Naive thymus-derived CD4-positive, alpha-beta T cell (primary cell): ENCODE results near the gene ZFP69. TPM values are rescaled to one million over a fixed set of nuclear protein-coding genes. Genes with fewer than 3 reads are reported as not detected.

Experiments used
- ATAC-seq: fragments of 150-1000 bp; cut with Tn5 transposase; 2 replicates; pipeline ENCODE4 v1.10.0; 2021; ENCODE audit warnings: mild to moderate bottlenecking, moderate library complexity
- CTCF ChIA-PET: fragments of 350-600 bp; sonication (Branson Sonifier 250); formaldehyde crosslinking; loops from one replicate; lab custom pipeline; 2021; ENCODE audit warnings: antibody characterized with exemption; lab: Charles Lee
- POLR2A ChIA-PET: fragments of 350-600 bp; sonication (Branson Sonifier 250); formaldehyde crosslinking; loops from one replicate; lab custom pipeline; 2021; ENCODE audit warnings: antibody characterized with exemption, inconsistent platforms; lab: Charles Lee
- DNase-seq, 9 donors: peaks; one replicate each; pipeline versions ENCODE4 v3.0.0 to v3.0.0-alpha.2; 2020 to 2022; ENCODE audit warnings: mixed read lengths in 1 of 9
- H3K27ac ChIP-seq: one replicate; pipeline ENCODE4 v1.7.0; 2013; ENCODE audit warnings: mild to moderate bottlenecking, low read depth, low read length, moderate library complexity
- H3K27me3 ChIP-seq, 2 donors: one replicate each; pipeline ENCODE4 v1.7.0; 2013; ENCODE audit warnings: low read length in 2 of 2, mild to moderate bottlenecking in 2 of 2, moderate library complexity in 2 of 2; ENCODE audit not compliant: control insufficient read depth in 2 of 2, insufficient read depth in 2 of 2
- H3K36me3 ChIP-seq, 3 experiments: 1 replicate in 2 of 3; 2 replicates in 1 of 3; pipeline ENCODE4 v1.7.0; 2013; ENCODE audit warnings: low read length in 3 of 3, mild to moderate bottlenecking in 3 of 3, moderate library complexity in 1 of 3; ENCODE audit not compliant: insufficient read depth in 3 of 3, control insufficient read depth in 2 of 3
- H3K4me1 ChIP-seq, 2 donors: one replicate each; pipeline ENCODE4 v1.7.0; 2013; ENCODE audit warnings: low read length in 2 of 2, mild to moderate bottlenecking in 2 of 2, moderate library complexity in 1 of 2; ENCODE audit not compliant: control insufficient read depth in 2 of 2, insufficient read depth in 2 of 2
- H3K4me3 ChIP-seq: 2 replicates; pipeline ENCODE4 v1.7.0; 2013; ENCODE audit warnings: mild to moderate bottlenecking, low read length
- H3K9me3 ChIP-seq, 3 experiments: 1 replicate in 2 of 3; 2 replicates in 1 of 3; pipeline ENCODE4 v1.7.0; 2013; ENCODE audit warnings: low read length in 3 of 3; ENCODE audit not compliant: control insufficient read depth in 2 of 3
- H3K27ac Mint-ChIP-seq, 9 donors: one replicate each; pipeline ENCODE4 v1.8.0; 2020 to 2022; ENCODE audit warnings: mixed read lengths in 9 of 9, mild to moderate bottlenecking in 8 of 9, moderate library complexity in 5 of 9, inconsistent platforms in 2 of 9
- H3K27me3 Mint-ChIP-seq, 5 donors: one replicate each; pipeline ENCODE4 v1.8.0; 2021 to 2022; ENCODE audit warnings: mixed read lengths in 5 of 5, mild to moderate bottlenecking in 1 of 5
- H3K36me3 Mint-ChIP-seq, 5 donors: one replicate each; pipeline ENCODE4 v1.8.0; 2020 to 2022; ENCODE audit warnings: mixed read lengths in 5 of 5, mild to moderate bottlenecking in 3 of 5, inconsistent platforms in 1 of 5
- H3K4me1 Mint-ChIP-seq, 7 donors: one replicate each; pipeline ENCODE4 v1.8.0; 2020 to 2022; ENCODE audit warnings: mixed read lengths in 7 of 7, mild to moderate bottlenecking in 3 of 7, inconsistent platforms in 1 of 7
- H3K4me3 Mint-ChIP-seq, 10 donors: one replicate each; pipeline ENCODE4 v1.8.0; 2020 to 2022; ENCODE audit warnings: mild to moderate bottlenecking in 10 of 10, mixed read lengths in 10 of 10, moderate library complexity in 6 of 10, inconsistent platforms in 2 of 10
- H3K9me3 Mint-ChIP-seq, 11 donors: one replicate each; pipeline ENCODE4 v1.8.0; 2020 to 2022; ENCODE audit warnings: mixed read lengths in 11 of 11, mild to moderate bottlenecking in 4 of 11, inconsistent platforms in 1 of 11, moderate library complexity in 1 of 11
- intact Hi-C, 2 donors: fragments of 100-400 bp; cut with micrococcal nuclease; formaldehyde crosslinking; loops; one replicate each; pipeline ENCODE4 v1.15.1; 2023
- polyA plus RNA-seq, 2 donors: library from polyadenylated mRNA; unstranded; fragments of 300-500 nt; fragmentation: Illumina TruSeq; gene quantifications; one replicate each; pipeline ENCODE4 v1.2.3, GENCODE V29; 2021
- total RNA-seq, 6 experiments: library from RNA in 5 of 6; stranded (reverse) in 5 of 6; gene quantifications; 1 replicate in 5 of 6; 2 replicates in 1 of 6; pipeline ENCODE4 v1.2.3 and lab custom pipeline; 2021 to 2026

The ZFP69 gene
- total and polyA plus RNA-seq, 7 experiments from 2014 or later, result 2.7 to 7.8 (median 3.9) TPM

DNA sequence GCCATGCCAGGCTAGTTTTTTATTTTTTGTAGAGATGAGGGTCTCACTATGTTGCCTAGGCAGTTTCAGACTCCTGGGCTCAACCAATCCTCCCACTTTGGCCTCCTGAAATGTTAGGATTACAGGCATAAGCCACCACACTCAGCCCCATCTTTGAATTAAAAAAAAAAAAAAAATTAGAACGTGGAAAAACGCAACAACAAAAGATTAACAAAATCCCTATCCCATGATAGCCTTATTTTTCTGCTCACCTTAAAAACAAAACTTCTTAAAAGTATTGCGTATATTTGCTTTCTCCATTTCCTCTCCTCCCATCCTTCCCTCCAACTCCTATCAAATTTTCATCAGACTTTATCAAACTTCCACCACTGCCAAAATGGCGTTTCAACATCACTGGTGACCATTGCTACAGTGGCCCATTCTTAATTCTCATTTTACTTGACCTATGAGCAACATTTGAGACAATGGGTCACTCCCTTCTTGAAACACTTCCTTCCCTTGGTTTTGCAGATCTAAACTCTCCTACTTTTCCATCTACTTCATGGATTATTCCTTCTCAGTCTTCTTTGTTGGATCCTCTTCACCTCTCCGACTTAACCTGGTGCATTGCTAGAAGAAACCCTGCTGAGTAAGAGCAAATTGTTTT lies 53.8 kb downstream of the ZFP69 start:
- peak overlapping the region; percentile 78 for H3K4me3 ChIP-seq
- no peaks in the 10 kb centered on the region for H3K36me3 ChIP-seq
- H3K4me1 ChIP-seq, result peaks cover 14 to 17% of the 10 kb centered on the region in 2 donors
- no peak for DNase-seq
- peak overlapping the region; percentile 59 to 96 (median 93) for H3K27ac Mint-ChIP-seq
- peaks cover 10 to 28% (median 21%) of the 10 kb centered on the region in 5 donors for H3K27me3 Mint-ChIP-seq
- H3K4me1 Mint-ChIP-seq, result peaks cover 22 to 29% (median 25%) of the 10 kb centered on the region in 7 donors
- peaks cover 4 to 41% (median 12%) of the 10 kb centered on the region in 11 donors for H3K9me3 Mint-ChIP-seq
- no peak for ATAC-seq
- peaks cover 2 to 27% (median 11%) of the 10 kb centered on the region in 5 donors for H3K36me3 Mint-ChIP-seq
- CTCF ChIA-PET, result interaction anchor here (1.4 kb wide), 1 partner anchor 22 kb away, joined by 3 read pairs; no protein-coding TSS in a partner anchor
- no peaks in the 10 kb centered on the region for H3K27me3 ChIP-seq
- H3K27ac ChIP-seq, result peak overlapping the region; percentile 80
- intact Hi-C loops, result loop anchor here (1.0 to 5.0 kb wide), 14 partner anchors 23 to 839 kb away; partner anchors contain the start of genes EXO5 (in 2 of the 2), NFYC (in 2 of the 2), RIMS3 (in 2 of the 2) and RLF (in 2 of the 2)
- H3K9me3 ChIP-seq, result peaks cover 0 to 3% (median 0%) of the 10 kb centered on the region in 3 experiments
- POLR2A ChIA-PET, result interaction anchor here (0.6 to 2.4 kb wide), 9 partner anchors 22 to 331 kb away, joined by 3 to 20 read pairs (median 4); partner anchors contain the start of genes CITED4, EXO5, NFYC and ZFP69
- H3K4me3 Mint-ChIP-seq, result peak overlapping the region; percentile 89 to 100 (median 98)

DNA sequence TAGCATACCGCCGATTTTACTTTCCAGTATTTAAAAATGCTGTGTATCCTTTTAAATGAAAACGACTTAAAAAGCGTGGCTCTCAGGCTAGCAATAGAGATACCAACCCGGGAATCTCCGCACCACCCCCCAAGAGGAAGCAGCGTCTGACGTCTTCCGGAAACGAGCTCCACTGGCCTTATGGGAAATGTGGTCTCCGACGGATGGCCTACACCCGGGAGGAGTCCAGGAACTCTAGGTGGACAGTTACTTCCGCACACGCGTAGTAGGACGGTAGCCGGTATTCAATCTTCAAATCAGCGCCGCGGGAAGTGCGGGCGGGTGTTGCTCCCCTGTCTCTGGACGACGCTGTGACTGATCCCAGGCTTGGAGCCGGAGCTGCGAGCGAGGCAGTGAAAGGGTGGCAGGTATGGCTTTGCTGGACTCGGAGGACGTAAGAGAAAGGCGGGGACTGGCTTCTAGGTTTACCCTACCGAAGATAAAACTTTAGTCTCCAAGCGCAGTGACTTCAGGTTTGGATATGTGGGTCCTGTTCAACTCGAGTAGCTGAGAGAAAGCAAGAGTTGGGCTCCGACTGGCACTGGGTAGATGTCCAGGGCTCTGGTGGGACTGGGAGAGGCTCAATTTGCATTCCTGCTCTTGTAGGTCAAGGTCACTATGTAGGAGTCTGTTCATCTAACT lies 54.4 kb downstream of the ZFP69 start, which contains the start of gene ZNF684:
ZNF684 (plus strand) TSS at position 257 of the 681 bp plus-strand sequence. CDS start 1,530 bp downstream, outside the sequence.
- H3K9me3 ChIP-seq, result no peaks in the 10 kb centered on the region
- Mint-ChIP-seq H3K4me1 (peaks cover 22 to 29% (median 25%) of the 10 kb centered on the region in 7 donors), H3K9me3 (peaks cover 2 to 35% (median 8%) of the 10 kb centered on the region in 11 donors), H3K4me3 (peak within 1 kb of the TSS; percentile 89 to 100 (median 98)), H3K27me3 (peaks cover 4 to 24% (median 17%) of the 10 kb centered on the region in 5 donors), H3K36me3 (peaks cover 0 to 25% (median 11%) of the 10 kb centered on the region in 5 donors), H3K27ac (peak within 1 kb of the TSS; percentile 59 to 96 (median 93))
- DNase-seq (peak; percentile 57 to 87 (median 81)), ATAC-seq (peak; percentile 99)
- peak within 1 kb of the TSS; percentile 80 for H3K27ac ChIP-seq
- H3K36me3 ChIP-seq, result no peaks in the 10 kb centered on the region
- ChIA-PET CTCF (interaction anchor here (1.0 to 1.4 kb wide), 2 partner anchors 22 to 93 kb away, joined by 3 read pairs; no protein-coding TSS in a partner anchor), POLR2A (interaction anchor here (0.6 to 2.4 kb wide), 18 partner anchors 9 to 471 kb away, joined by 3 to 20 read pairs (median 3); partner anchors contain the start of genes CITED4, EXO5, NFYC and ZFP69)
- intact Hi-C loops, result loop anchor here (1.0 to 5.0 kb wide), 14 partner anchors 23 to 839 kb away; partner anchors contain the start of genes EXO5 (in 2 of the 2), NFYC (in 2 of the 2), RIMS3 (in 2 of the 2) and RLF (in 2 of the 2)
- H3K27me3 ChIP-seq, result no peaks in the 10 kb centered on the region
- peaks cover 14 to 17% of the 10 kb centered on the region in 2 donors for H3K4me1 ChIP-seq
- H3K4me3 ChIP-seq, result peak within 1 kb of the TSS; percentile 78

DNA sequence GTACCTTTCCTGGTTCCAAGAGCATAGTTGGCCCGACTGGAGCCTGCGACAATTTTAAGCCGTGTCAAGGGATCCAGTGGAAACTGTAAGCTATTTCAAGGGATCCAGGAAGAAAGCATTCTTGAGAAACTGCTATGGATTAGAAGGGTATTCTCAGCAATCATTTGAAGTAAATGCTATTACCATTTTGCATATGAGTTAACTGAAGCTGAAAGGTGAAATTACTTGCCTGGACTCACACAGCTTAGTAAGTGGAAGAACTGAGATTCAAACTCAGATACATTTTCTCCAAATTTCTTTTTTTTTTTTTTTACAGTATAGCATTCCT lies 54.9 kb downstream of the ZFP69 start:
- no peak for DNase-seq
- Mint-ChIP-seq H3K27me3 (peaks cover 4 to 24% (median 17%) of the 10 kb centered on the region in 5 donors), H3K27ac (peak overlapping the region; percentile 59 to 96 (median 93)), H3K36me3 (peaks cover 0 to 27% (median 11%) of the 10 kb centered on the region in 5 donors), H3K4me3 (peak overlapping the region; percentile 89 to 100 (median 98)), H3K4me1 (peaks cover 22 to 29% (median 25%) of the 10 kb centered on the region in 7 donors), H3K9me3 (peaks cover 2 to 32% (median 8%) of the 10 kb centered on the region in 11 donors)
- CTCF ChIA-PET, result interaction anchor here (0.8 to 1.4 kb wide), 4 partner anchors 14 to 140 kb away, joined by 3 read pairs; no protein-coding TSS in a partner anchor
- Histone ChIP-seq H3K27ac (peak overlapping the region; percentile 80), H3K4me1 (peaks cover 14 to 17% of the 10 kb centered on the region in 2 donors), H3K4me3 (peak overlapping the region; percentile 78), H3K27me3 (no peaks in the 10 kb centered on the region), H3K9me3 (no peaks in the 10 kb centered on the region), H3K36me3 (no peaks in the 10 kb centered on the region)
- intact Hi-C loops, result loop anchor here (5.0 kb wide), 4 partner anchors 135 to 840 kb away; partner anchors contain the start of genes NFYC (in 2 of the 2), HPCAL4 (in 1 of the 2), RIMS3 (in 1 of the 2) and RLF (in 1 of the 2)
- no peak for ATAC-seq
- POLR2A ChIA-PET, result interaction anchor here (0.6 to 2.4 kb wide), 16 partner anchors 8 to 472 kb away, joined by 3 to 20 read pairs (median 3); partner anchors contain the start of genes CITED4, EXO5, NFYC and ZFP69

DNA sequence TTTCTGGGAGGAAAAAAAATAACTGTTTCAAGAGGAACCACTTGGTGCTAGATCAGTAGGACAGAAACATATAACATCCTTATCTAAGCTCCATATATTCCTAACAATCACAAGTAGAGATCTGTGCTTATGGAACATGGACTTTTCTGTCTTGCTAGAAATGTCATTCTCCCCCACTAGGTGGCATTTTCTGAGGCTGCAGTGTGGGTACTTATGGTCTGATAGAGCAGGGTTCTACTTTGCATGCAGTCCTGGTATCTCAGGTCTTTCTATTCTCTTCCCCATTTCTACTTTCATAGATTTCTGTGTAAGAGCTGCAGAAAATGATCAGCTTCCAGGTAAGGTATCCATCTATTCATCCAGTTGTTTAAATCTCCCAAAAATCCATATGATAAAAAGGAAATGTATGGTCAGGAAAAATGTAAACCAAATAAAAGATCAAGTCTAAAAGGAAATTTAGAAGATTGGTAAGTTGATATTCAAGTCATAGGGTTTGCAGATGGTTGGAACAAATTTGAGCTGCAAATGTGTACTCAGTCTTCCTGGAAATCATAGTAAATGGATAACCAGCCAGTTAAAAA lies 55.8 kb downstream of the ZFP69 start:
- Histone ChIP-seq H3K4me1 (peaks cover 14 to 17% of the 10 kb centered on the region in 2 donors), H3K27ac (no peak overlapping the region), H3K27me3 (no peaks in the 10 kb centered on the region), H3K9me3 (no peaks in the 10 kb centered on the region), H3K4me3 (no peak overlapping the region), H3K36me3 (no peaks in the 10 kb centered on the region)
- DNase-seq, result peak in 4 of 9 donors; percentile 9 to 16 (median 13)
- peaks cover 0 to 31% (median 15%) of the 10 kb centered on the region in 5 donors for H3K36me3 Mint-ChIP-seq
- peaks cover 4 to 27% (median 7%) of the 10 kb centered on the region in 11 donors for H3K9me3 Mint-ChIP-seq
- peaks cover 23 to 29% (median 25%) of the 10 kb centered on the region in 7 donors for H3K4me1 Mint-ChIP-seq
- peak overlapping the region; percentile 30 to 100 (median 92) for H3K4me3 Mint-ChIP-seq
- ChIA-PET CTCF (interaction anchor here (0.6 to 1.3 kb wide), 7 partner anchors 9 to 796 kb away, joined by 3 to 6 read pairs (median 4); no protein-coding TSS in a partner anchor), POLR2A (interaction anchor here (0.6 to 2.4 kb wide), 8 partner anchors 8 to 354 kb away, joined by 3 to 20 read pairs (median 4); partner anchors contain the start of genes CITED4, EXO5 and NFYC)
- peak overlapping the region in 5 of 9 donors; percentile 3 to 68 (median 59) for H3K27ac Mint-ChIP-seq
- intact Hi-C loops, result loop anchor here (5.0 kb wide), 4 partner anchors 134 to 841 kb away; partner anchors contain the start of genes NFYC (in 2 of the 2), HPCAL4 (in 1 of the 2), RIMS3 (in 1 of the 2) and RLF (in 1 of the 2)
- ATAC-seq, result no peak
- H3K27me3 Mint-ChIP-seq, result peaks cover 0 to 18% (median 9%) of the 10 kb centered on the region in 5 donors

DNA sequence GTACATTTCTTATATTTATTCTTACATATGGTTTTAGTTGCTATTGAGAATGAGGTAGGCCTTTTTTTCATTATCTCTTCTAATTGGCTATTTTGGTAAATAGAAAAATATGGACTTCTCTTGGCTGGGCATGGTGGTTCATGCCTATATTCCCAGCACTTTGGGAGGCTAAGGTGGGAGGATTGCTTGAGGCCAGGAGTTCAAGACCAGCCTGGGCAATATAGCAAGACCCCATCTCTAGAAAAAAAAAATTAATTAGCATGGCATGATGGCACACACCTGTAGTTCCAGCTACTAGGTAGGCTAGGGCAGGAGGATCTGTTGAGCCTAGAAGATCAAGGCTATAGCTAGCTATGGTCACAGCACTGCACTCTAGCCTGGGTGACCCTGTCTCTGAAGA lies 57.5 kb downstream of the ZFP69 start:
- Histone ChIP-seq H3K9me3 (no peaks in the 10 kb centered on the region), H3K27me3 (no peaks in the 10 kb centered on the region), H3K36me3 (no peaks in the 10 kb centered on the region), H3K4me3 (no peak overlapping the region), H3K4me1 (peaks cover 14 to 17% of the 10 kb centered on the region in 2 donors), H3K27ac (no peak overlapping the region)
- CTCF ChIA-PET, result interaction anchor here (0.7 kb wide), 1 partner anchor 12 kb away, joined by 3 read pairs; no protein-coding TSS in a partner anchor
- no peak overlapping the region for H3K4me3 Mint-ChIP-seq
- no peak overlapping the region for H3K27ac Mint-ChIP-seq
- H3K36me3 Mint-ChIP-seq, result peaks cover 0 to 35% (median 21%) of the 10 kb centered on the region in 5 donors
- POLR2A ChIA-PET, result no interaction called here
- peaks cover 23 to 29% (median 25%) of the 10 kb centered on the region in 7 donors for H3K4me1 Mint-ChIP-seq
- peaks cover 0 to 18% (median 6%) of the 10 kb centered on the region in 11 donors for H3K9me3 Mint-ChIP-seq
- ATAC-seq, result no peak
- peaks cover 0 to 9% (median 4%) of the 10 kb centered on the region in 5 donors for H3K27me3 Mint-ChIP-seq
- no peak for DNase-seq
- intact Hi-C loops, result loop anchor here (5.0 kb wide), 4 partner anchors 133 to 842 kb away; partner anchors contain the start of genes NFYC (in 2 of the 2), HPCAL4 (in 1 of the 2), RIMS3 (in 1 of the 2) and RLF (in 1 of the 2)
